ENCODE data around the gene ATP9A.

The ATP9A gene

GRCh38 chr20:51643390-51643789 is 124.8 kb downstream of the ATP9A start:
- H3K27ac ChIP-seq (replicated peaks) = no peak overlapping the region
- no peak overlapping the region for H3K4me3 ChIP-seq (replicated peaks; ENCODE audit: insufficient read depth, low read length)
- H3K27me3 ChIP-seq (ENCODE audit: insufficient read depth, poor library complexity, severe bottlenecking) = no peaks in the 10 kb centered on the region
- no peak for DNase-seq (ENCODE audit: low read depth in 1 of 2, low spot score in 1 of 2)
- TF ChIP-seq CTCF (IDR thresholded peaks at IDR 0.05; ENCODE audit: insufficient read depth, low read length) (no peak), SPI1 (IDR thresholded peaks at IDR 0.05; ENCODE audit: borderline replicate concordance, low read depth) (no peak), POLR2AphosphoS5 (IDR thresholded peaks at IDR 0.05; ENCODE audit: low read depth) (no peak), GABPA (IDR thresholded peaks at IDR 0.05; ENCODE audit: low read depth) (no peak)
- TF ChIP-seq, protein P1, sequence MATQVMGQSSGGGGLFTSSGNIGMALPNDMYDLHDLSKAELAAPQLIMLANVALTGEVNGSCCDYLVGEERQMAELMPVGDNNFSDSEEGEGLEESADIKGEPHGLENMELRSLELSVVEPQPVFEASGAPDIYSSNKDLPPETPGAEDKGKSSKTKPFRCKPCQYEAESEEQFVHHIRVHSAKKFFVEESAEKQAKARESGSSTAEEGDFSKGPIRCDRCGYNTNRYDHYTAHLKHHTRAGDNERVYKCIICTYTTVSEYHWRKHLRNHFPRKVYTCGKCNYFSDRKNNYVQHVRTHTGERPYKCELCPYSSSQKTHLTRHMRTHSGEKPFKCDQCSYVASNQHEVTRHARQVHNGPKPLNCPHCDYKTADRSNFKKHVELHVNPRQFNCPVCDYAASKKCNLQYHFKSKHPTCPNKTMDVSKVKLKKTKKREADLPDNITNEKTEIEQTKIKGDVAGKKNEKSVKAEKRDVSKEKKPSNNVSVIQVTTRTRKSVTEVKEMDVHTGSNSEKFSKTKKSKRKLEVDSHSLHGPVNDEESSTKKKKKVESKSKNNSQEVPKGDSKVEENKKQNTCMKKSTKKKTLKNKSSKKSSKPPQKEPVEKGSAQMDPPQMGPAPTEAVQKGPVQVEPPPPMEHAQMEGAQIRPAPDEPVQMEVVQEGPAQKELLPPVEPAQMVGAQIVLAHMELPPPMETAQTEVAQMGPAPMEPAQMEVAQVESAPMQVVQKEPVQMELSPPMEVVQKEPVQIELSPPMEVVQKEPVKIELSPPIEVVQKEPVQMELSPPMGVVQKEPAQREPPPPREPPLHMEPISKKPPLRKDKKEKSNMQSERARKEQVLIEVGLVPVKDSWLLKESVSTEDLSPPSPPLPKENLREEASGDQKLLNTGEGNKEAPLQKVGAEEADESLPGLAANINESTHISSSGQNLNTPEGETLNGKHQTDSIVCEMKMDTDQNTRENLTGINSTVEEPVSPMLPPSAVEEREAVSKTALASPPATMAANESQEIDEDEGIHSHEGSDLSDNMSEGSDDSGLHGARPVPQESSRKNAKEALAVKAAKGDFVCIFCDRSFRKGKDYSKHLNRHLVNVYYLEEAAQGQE (IDR thresholded peaks at IDR 0.05; ENCODE audit: insufficient replicate concordance, low read depth) = no peak

DNA sequence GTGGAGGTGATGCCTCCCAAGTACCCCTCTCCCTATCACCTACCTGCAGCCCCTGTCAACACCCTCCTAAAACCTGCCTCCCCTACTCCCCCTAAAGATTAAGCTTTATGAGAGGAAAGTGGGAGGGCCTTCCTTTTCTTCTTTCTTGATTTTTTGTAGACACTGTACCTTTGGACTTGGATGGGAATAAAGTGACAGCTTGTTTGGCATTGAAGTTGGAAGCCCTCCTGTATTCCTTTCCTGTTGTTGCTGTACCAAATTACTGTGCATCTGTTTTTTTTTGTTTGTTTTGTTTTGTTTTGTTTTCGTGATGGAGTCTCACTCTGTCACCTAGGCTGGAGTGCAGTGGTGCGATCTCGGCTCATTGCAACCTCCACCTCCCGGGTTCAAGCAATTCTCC is 126.3 kb downstream of the ATP9A start:
- no peak for DNase-seq (ENCODE audit: low read depth in 1 of 2, low spot score in 1 of 2)
- H3K27me3 ChIP-seq (ENCODE audit: insufficient read depth, poor library complexity, severe bottlenecking) = no peaks in the 10 kb centered on the region
- H3K4me3 ChIP-seq (replicated peaks; ENCODE audit: insufficient read depth, low read length) = no peak overlapping the region
- no peak for TF ChIP-seq POLR2AphosphoS5 (IDR thresholded peaks at IDR 0.05; ENCODE audit: low read depth)
- TF ChIP-seq, protein P1 (IDR thresholded peaks at IDR 0.05; ENCODE audit: insufficient replicate concordance, low read depth) = no peak
- TF ChIP-seq GABPA (IDR thresholded peaks at IDR 0.05; ENCODE audit: low read depth) = no peak
- TF ChIP-seq CTCF (IDR thresholded peaks at IDR 0.05; ENCODE audit: insufficient read depth, low read length) = no peak
- H3K27ac ChIP-seq (replicated peaks) = no peak overlapping the region

- Histone ChIP-seq H3K4me3 (replicated peaks; ENCODE audit: insufficient read depth, low read length) (no peak overlapping the region), H3K27ac (replicated peaks) (no peak overlapping the region), H3K27me3 (ENCODE audit: insufficient read depth, poor library complexity, severe bottlenecking) (no peaks in the 10 kb centered on the region)
- TF ChIP-seq, protein P1 (IDR thresholded peaks at IDR 0.05; ENCODE audit: insufficient replicate concordance, low read depth) = no peak
- TF ChIP-seq SPI1 (IDR thresholded peaks at IDR 0.05; ENCODE audit: borderline replicate concordance, low read depth) (no peak), CTCF (IDR thresholded peaks at IDR 0.05; ENCODE audit: insufficient read depth, low read length) (no peak), GABPA (IDR thresholded peaks at IDR 0.05; ENCODE audit: low read depth) (no peak), POLR2AphosphoS5 (IDR thresholded peaks at IDR 0.05; ENCODE audit: low read depth) (no peak)
- no peak for DNase-seq (ENCODE audit: low read depth in 1 of 2, low spot score in 1 of 2)
Measured at GRCh38 chr20:51640743-51641142, 127.4 kb downstream of the ATP9A start.

Measured in HL-60 (cell line).